ENCODE data around the gene BICD1.
"Not testable (repeated sequence)": the region's sequence is repeated elsewhere in the genome, so short reads cannot be mapped to it uniquely, and the experiment has no call there.

Gene BICD1
- total RNA-seq = 6.7 to 9.5 reads per million in 2 experiments

- peak; percentile 62 for DNase-seq (ENCODE audit: low read depth)
These were observed at the start of gene BICD1 for GRCh38 chr12:32106517-32107358. Gene BICD1 (plus strand): TSS chr12:32106847. CDS start chr12:32107332, 485 bp downstream.

GRCh38 chr12:32061033-32061432, 45.6 kb upstream of the BICD1 start:
- DNase-seq (ENCODE audit: low read depth) = no peak

DNA sequence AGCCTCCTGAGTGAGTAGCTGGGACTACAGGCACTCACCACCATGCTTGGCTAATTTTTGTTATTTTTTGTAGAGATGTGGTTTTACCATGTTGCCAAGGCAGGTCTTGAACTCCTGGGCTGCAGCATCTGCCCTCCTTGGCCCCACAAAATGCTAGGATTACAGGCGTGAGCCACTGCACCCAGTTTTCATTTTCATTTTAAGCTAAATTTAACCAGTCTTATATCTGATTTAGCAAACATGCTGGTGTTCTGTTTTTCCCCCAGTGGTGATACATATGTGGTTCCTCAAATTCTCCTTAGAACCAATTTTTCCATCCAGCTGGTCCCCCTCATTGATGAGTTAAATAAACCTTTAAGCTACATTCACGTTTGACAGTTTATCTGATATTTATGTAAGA, 43.8 kb upstream of the BICD1 start:
- DNase-seq (ENCODE audit: low read depth) = no peak

- DNase-seq (ENCODE audit: low read depth) = no peak
These were observed 42.9 kb upstream of the BICD1 start for GRCh38 chr12:32063796-32064195.

GRCh38 chr12:32066206-32066605, 40.4 kb upstream of the BICD1 start:
- no peak for DNase-seq (ENCODE audit: low read depth)

DNA sequence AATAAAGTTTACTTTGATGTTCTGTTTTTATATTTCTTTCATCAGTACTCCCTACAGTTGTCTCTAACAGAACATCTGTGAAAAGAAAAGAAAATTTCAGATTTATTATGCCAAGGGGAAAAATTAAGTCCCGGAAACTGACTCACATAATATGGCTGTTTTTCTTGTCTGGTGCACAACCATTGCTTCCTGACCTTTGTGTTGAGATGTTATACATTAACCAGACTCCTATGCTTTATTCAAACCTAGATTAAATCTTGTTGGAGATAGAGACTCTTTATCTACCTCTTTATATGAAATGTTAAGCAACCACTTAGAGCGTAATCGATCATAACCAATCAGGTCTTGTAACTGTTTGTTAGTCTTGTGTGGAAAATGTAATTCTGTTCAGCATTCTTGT, 37.6 kb upstream of the BICD1 start:
- no peak for DNase-seq (ENCODE audit: low read depth)

DNA sequence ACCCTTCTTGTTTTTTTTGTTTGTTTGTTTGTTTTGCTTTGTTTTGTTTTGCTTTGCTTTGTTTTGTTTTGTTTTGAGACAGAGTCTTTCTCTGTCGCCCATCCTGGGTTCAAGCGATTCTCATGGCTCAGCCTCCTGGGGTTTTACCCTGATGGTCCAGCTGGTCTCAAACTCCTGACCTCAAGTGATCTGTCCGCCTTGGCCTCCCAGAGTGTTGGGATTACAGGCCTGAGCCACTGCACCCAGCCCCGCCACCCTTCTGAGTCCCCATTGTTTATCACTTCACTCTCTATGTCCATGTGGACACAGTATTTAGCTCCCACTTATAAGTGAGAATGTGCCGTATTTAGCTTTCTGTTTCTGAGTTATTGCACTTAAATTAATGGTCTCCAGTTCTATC, 36.9 kb upstream of the BICD1 start:
- DNase-seq (ENCODE audit: low read depth) = no peak

DNA sequence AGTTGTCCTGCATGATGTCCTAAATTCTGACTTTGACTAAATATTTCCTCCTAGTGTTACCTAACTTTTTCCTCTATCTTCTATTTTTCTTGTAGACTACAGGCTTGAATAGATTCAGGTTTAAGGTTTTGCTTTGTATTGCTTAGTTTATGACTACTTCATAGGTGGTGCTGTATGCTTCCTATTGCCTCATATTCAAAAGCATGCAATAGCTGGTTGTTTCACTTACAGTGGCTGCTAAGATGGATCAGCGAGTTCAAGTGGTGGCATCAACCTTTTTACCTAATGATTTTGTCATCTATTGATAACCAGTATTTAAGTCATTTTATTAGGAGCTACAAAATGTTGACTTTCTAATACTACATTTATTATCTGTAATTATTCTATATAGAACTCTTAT, 36.3 kb upstream of the BICD1 start:
- no peak for DNase-seq (ENCODE audit: low read depth)

GRCh38 chr12:32072102-32072501, 34.5 kb upstream of the BICD1 start:
- no peak for DNase-seq (ENCODE audit: low read depth)

- DNase-seq (ENCODE audit: low read depth) = no peak
These were observed 32.2 kb upstream of the BICD1 start for GRCh38 chr12:32074432-32074831.

GRCh38 chr12:32076941-32077340, 29.7 kb upstream of the BICD1 start:
- no peak for DNase-seq (ENCODE audit: low read depth)

DNA sequence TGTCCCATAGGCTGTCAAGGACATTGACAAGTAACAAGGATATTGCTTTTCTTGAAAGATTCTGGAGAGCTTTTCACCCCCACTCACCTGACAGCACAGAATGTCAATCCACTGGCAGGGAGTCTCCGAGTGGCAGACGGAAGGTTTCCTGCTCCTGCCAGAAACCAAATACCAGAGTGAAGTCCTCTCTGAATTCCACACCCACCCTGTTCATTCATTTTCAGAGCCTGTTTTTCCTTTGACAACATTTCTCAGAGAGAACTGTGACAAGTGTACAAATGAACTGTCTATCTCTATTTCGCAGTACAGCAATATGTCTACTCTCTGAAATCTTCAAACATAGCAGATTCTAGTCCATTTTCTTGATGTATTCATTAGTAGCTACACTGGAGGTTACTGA, 26.2 kb upstream of the BICD1 start:
- DNase-seq (ENCODE audit: low read depth) = no peak

GRCh38 chr12:32083489-32083888, 23.2 kb upstream of the BICD1 start:
- DNase-seq (ENCODE audit: low read depth) = no peak

- DNase-seq (ENCODE audit: low read depth) = no peak
These were observed 22.5 kb upstream of the BICD1 start for GRCh38 chr12:32084017-32084688.

DNA sequence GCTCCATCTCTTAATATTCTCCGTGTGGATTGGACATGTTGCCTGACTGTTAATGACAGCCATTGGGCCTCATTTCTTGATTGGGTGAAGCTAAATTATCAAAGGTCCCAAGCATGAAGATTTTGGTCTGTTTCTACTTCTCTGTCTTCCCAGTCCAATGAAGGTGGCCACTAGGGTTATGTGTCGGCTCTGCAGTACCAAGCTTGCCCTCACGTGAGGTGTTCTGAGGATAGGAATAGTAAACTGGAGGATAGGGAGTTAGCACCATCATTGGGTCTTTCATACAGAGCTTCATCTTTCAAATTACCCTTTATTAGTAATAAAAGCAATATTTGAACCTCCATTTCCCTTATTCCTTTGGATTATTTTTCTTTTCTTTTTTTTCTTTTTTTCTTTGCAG, 21.9 kb upstream of the BICD1 start:
- DNase-seq (ENCODE audit: low read depth) = no peak

DNA sequence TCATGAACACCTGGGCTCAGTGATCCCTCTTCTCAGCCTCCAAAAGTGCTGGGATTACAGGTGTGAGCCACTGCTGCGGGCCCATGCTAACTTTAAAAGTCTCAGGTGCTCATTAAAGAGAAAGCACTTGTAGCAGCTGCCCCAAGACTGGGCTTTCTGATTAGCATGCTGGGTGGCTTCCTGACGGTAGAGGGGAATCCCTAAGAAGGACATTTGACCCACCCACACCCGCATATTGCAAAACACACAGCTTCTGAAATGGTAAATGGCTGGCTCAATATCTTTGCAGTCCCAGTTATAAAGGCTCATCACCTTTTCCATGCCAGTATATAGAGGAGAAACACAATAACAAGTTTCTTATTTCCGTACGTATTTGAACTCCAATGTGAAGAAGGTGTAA, 19.3 kb upstream of the BICD1 start:
- no peak for DNase-seq (ENCODE audit: low read depth)

DNA sequence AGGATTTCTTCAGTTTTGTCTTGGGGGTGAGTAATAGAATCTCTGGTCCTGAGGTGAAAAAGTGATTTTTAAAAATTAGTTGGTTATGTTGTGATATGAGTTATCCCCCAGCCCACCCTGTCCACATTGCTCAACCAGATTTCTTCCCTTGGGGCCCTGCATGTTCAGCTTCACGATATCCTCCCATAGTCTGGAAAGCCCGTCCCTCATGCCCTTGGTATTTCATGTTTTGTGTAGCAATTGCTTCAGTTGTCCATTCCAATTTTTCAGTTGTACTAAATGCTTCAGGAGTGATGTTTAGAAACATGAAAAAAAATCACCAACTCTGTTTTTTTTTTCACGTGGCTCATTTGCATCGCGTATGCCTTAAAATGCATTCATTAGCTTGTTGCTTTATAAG, 17.5 kb upstream of the BICD1 start:
- no peak for DNase-seq (ENCODE audit: low read depth)

- DNase-seq (ENCODE audit: low read depth) = no peak
These were observed 17.1 kb upstream of the BICD1 start for GRCh38 chr12:32089586-32089985.

GRCh38 chr12:32091696-32092095, 15.0 kb upstream of the BICD1 start:
- DNase-seq (ENCODE audit: low read depth) = no peak

GRCh38 chr12:32098112-32098511, 8.5 kb upstream of the BICD1 start:
- DNase-seq (ENCODE audit: low read depth) = no peak

- not testable (repeated sequence) for DNase-seq (ENCODE audit: low read depth)
These were observed 7.4 kb upstream of the BICD1 start for GRCh38 chr12:32099275-32099674.

GRCh38 chr12:32100361-32100760, 6.3 kb upstream of the BICD1 start:
- no peak for DNase-seq (ENCODE audit: low read depth)

DNA sequence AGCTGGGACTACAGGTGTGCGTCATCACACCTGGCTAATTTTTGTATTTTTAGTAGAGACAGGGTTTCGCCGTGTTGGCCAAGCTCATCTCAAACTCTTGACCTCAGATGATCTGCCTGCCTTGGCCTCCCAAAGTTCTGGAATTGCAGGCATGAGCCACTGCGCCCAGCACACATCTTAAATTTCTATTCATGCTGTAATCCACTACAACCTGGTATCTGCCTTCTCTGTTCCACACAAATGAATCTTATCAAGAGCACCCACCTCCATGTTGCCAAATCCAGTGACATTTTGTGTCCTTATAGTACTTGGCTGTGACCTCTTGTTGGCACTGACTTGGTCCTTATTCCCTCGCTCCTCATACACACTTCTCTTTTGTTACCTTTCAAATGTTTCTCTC, 5.8 kb upstream of the BICD1 start:
- DNase-seq (ENCODE audit: low read depth) = no peak

DNA sequence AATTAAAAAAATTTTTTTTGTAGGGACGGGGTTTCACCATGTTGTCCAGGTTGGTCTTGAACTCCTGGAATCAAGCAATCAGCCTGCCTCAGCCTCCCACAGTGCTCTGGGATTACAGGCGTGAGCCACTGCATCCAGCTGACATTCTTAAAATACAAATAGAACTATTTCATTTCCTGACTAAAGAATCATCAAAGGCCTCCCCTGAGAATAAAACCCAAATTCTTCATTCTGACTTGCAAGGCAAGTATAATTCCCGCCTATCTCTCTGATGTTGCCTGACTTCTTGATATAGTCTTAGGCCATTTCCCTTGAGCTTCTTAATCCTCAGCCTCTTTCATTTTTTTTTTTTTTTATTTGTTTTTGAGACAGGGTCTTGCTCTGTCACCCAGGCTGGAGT, 4.4 kb upstream of the BICD1 start:
- DNase-seq (ENCODE audit: low read depth) = no peak

Data from T follicular helper cell (primary cell).